GM13977 (cell line): ENCODE results near the gene HSDL1.

ENCODE experiments used
- DNase-seq: peaks from one replicate; pipeline ENCODE4 v3.0.0; 2012; ENCODE audit warnings: low spot score
- in situ Hi-C: fragments of 300-500 bp; cut with MboI; formaldehyde crosslinking; loops from one replicate; pipeline ENCODE4 v1.12.0; 2022; ENCODE audit warnings: low sequenced_read_pairs, low pct_unique_long_range_greater_than_20kb, mixed read lengths, inconsistent platforms; ENCODE audit not compliant: unreplicated experiment
- TF ChIP-seq, protein P1 (sequence below): IDR thresholded peaks from 2 replicates; pipeline ENCODE4 v1.5.1; 2012; ENCODE audit warnings: mild to moderate bottlenecking, control low read depth; ENCODE audit not compliant: insufficient read depth; ENCODE audit errors: extremely low read depth, missing control alignments

The HSDL1 gene

DNA sequence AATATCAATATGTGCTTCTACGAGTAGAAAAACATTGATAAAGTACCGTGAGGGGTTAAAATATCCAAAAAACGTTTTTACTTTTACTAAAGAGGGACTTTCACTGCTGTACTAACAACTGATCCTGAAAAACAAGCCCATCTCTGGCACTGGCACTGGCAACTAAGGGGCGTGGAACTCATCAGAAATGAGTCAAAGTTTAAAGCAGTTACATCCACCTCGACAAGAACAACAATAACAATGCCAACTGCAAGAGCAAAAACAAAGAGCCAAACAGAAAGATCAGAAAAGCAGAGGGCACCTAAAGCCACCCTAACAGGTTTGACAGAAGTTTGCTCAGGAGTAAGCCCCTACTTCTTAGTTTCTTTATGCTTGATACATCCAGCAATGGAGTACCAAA, 41.3 kb downstream of the HSDL1 start:
- TF ChIP-seq, protein P1, sequence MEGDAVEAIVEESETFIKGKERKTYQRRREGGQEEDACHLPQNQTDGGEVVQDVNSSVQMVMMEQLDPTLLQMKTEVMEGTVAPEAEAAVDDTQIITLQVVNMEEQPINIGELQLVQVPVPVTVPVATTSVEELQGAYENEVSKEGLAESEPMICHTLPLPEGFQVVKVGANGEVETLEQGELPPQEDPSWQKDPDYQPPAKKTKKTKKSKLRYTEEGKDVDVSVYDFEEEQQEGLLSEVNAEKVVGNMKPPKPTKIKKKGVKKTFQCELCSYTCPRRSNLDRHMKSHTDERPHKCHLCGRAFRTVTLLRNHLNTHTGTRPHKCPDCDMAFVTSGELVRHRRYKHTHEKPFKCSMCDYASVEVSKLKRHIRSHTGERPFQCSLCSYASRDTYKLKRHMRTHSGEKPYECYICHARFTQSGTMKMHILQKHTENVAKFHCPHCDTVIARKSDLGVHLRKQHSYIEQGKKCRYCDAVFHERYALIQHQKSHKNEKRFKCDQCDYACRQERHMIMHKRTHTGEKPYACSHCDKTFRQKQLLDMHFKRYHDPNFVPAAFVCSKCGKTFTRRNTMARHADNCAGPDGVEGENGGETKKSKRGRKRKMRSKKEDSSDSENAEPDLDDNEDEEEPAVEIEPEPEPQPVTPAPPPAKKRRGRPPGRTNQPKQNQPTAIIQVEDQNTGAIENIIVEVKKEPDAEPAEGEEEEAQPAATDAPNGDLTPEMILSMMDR: no peak
- in situ Hi-C loops: no loop called here
- DNase-seq: no peak

DNA sequence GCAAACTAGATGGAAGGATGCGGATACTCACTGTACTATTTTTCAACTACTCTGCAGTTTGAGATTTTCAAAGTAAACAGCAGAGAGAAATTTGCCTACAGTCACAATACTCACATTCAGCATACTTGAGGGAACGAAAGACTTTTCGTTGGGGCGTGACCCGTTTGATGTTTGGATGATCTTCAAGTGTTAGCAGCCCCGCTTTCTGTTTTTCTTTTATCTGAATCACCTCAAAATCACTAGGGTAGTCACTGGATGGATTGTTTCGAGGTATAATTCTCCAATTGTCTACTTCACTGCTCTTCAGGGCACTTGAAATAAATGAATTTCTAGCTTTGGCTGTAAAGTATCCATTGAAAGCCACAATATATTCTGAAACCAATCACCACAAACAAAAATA, 46.0 kb downstream of the HSDL1 start:
- in situ Hi-C loops: no loop called here
- TF ChIP-seq, protein P1: no peak
- no peak for DNase-seq

DNA sequence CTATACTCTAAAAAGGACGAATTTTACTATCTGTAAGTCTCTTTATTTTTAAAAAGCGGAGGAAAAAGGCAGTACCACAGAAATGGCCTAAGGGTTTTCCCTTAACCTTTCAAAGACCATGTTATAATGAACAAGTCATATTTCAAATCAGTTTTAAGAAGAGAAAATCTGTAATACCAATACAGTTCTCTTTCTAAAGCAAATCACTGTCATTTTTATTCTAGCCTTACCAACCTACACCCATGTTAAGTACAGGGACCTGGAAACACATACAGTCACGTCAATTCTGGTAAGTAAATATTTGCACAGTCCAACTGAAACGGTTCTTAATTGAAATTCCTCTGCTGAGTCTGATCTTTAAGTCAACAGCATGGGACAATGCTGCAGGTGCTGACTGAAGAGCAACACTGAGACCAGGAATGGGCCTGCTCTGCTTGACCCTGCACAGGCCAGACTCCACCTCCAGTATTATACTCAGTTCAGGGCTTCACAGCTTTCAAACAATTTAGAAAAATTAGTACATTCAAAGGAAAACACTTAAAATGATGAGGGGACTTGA, 48.5 kb downstream of the HSDL1 start:
- no peak for DNase-seq
- in situ Hi-C loops: no loop called here
- TF ChIP-seq, protein P1: no peak

DNA sequence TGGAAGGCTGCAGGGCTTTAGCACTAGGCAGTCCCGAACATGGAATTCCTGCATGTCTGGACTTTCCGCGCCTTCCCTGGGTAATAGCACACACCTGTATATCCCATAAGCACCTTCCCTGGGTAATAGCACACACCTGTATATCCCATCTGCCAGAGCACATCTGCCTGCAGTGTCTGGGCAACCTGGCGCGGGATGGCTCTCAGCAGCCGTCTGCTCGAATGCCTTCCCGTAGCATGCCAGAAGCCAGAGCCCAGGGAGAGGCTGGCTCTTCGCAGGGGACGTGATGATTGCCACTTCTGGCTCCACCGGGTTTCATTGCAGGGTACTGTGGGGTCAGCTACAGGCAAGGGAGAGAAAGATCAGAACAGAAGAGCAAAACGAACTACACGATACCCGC, 49.5 kb downstream of the HSDL1 start:
- DNase-seq: no peak
- in situ Hi-C loops: no loop called here
- TF ChIP-seq, protein P1: no peak

DNA sequence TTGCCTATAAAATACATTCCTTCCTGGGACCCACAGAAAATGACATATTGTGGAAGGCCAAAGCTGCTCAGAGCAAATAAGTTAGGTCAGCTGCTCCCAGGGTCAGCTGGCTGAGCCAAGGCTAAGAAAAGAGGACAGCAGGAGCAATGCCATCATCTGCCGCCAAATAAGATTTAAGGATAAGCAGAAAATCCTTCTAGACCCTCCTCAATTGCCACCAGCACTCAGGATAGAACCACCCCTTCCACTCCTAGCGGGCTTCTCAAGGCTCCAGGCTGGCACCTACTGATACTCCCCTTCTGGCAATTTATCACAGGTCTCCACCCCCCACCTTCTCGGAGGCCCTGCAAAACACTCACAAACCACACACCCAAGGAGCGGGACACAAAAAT, 51.1 kb downstream of the HSDL1 start:
- TF ChIP-seq, protein P1: no peak
- DNase-seq: no peak
- in situ Hi-C loops: no loop called here

DNA sequence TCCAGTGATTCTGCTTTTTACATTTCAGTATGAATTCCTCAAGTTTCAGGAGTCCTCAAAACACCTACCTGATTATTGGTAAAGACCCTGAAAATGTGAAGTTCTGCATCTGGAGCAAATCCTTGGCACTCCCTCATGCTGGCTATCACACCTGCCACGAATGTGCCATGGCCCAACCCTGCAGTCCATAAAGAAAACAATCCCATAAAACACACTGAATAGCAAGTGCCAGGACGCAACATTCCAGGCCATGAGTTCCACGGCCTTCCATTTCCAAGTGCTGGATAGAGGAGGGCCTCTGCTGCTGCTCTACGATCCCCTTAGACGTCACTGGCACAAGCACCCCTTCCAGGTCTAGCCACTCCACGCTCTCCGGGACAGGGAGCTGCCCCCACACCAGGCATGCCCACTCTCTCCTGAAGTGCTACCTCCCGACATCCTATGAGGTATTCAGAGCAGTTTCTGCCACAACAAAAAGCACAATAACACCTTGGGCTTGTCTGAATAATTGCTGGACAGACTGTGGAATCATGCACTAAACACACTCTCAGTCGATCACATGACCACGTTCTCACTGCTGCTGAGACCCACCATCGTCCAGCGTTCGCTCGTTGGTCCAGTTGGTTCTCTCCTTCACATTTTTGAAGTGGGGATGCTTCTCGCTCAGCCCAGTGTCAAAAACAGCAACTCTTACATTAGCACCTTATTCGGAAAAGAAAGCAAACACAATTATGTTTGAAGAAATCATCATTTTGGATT, 51.7 kb downstream of the HSDL1 start:
- in situ Hi-C loops: no loop called here
- DNase-seq: no peak
- TF ChIP-seq, protein P1: no peak
